ENCODE results near the gene SAV1. TPM values are rescaled to one million over a fixed set of nuclear protein-coding genes. Genes with fewer than 3 reads are reported as not detected.

The SAV1 gene
- total and polyA plus RNA-seq, 10 of the 15 experiments (the other 5 are each of a cell fraction or from before 2014, with no cell fraction given): 10.1 to 29.1 (median 20.4) TPM

DNA sequence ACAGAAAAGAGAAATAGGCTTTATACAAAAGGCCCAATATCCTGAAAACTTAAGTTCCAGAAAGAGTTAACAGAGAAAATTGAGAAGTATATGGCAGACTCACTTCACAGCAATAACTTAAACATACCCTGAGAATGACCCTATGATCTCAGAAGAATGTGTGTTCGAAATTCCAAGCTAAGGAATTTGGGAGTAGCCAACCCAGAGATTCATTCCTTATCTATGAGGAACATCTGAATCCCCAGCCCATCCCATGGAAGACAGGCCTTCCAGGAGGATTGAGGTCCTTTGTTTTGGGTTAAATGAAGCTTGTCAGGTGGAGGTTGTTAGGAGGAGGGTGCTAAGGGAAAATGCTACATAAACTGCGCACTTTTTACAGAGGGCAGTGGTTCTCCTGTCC is 7.5 kb upstream of the SAV1 start:
- Histone ChIP-seq H3K27me3 (replicated peaks in 1 of 2; ENCODE audit: control insufficient read depth in 2 of 2, insufficient read depth in 2 of 2, low read length in 1 of 2) (no peaks in the 10 kb centered on the region), H3K4me1 (ENCODE audit: control insufficient read depth, insufficient read depth, low read length) (peaks cover 20% of the 10 kb centered on the region), H3K36me3 (ENCODE audit: control insufficient read depth in 2 of 2, insufficient read depth in 2 of 2, low read length in 1 of 2) (no peaks in the 10 kb centered on the region), H2AFZ (ENCODE audit: control insufficient read depth, low read depth, low read length) (no peak overlapping the region), H3K9me3 (replicated peaks; ENCODE audit: control insufficient read depth, insufficient read depth, low read length) (no peaks in the 10 kb centered on the region), H3K79me2 (ENCODE audit: control insufficient read depth, insufficient read depth, low read length) (no peaks in the 10 kb centered on the region), H4K20me1 (ENCODE audit: control insufficient read depth, insufficient read depth) (no peaks in the 10 kb centered on the region), H3K9ac (ENCODE audit: control insufficient read depth, insufficient read depth, low read length) (no peak overlapping the region), H3K4me3 (no peak overlapping the region), H3K27ac (ENCODE audit: control insufficient read depth, insufficient read depth) (no peak overlapping the region), H3K4me2 (ENCODE audit: control insufficient read depth, insufficient read depth) (no peak overlapping the region)
- POLR2A ChIA-PET: interaction anchor here (1.1 kb wide), 1 partner anchor 19 kb away, joined by 4 read pairs; no protein-coding TSS in a partner anchor
- TF ChIP-seq DPF2 (IDR thresholded peaks at IDR 0.05): no peak
- no peak for TF ChIP-seq BCL11A (IDR thresholded peaks at IDR 0.05; ENCODE audit: low read depth, low read length)
- TF ChIP-seq, protein P1, sequence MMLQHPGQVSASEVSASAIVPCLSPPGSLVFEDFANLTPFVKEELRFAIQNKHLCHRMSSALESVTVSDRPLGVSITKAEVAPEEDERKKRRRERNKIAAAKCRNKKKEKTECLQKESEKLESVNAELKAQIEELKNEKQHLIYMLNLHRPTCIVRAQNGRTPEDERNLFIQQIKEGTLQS (IDR thresholded peaks at IDR 0.05; ENCODE audit: borderline replicate concordance, extremely low read depth, low read depth, low read length): no peak
- no peak for TF ChIP-seq SUPT20H (IDR thresholded peaks at IDR 0.05; ENCODE audit: borderline replicate concordance, control insufficient read depth, low read depth, low read length)
- no peak for TF ChIP-seq PAX5 (IDR thresholded peaks at IDR 0.05; ENCODE audit: borderline replicate concordance, low read depth, low read length)
- no peak for TF ChIP-seq SMAD1 (IDR thresholded peaks at IDR 0.05; ENCODE audit: low read depth, partially characterized antibody)
- no peak for TF ChIP-seq CHD4 (IDR thresholded peaks at IDR 0.05)
- TF ChIP-seq, protein P2, sequence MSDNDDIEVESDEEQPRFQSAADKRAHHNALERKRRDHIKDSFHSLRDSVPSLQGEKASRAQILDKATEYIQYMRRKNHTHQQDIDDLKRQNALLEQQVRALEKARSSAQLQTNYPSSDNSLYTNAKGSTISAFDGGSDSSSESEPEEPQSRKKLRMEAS (IDR thresholded peaks at IDR 0.05; ENCODE audit: low read depth, low read length): no peak
- TF ChIP-seq SREBF1 (IDR thresholded peaks at IDR 0.05; ENCODE audit: low read length): no peak
- TF ChIP-seq SPI1 (IDR thresholded peaks at IDR 0.05; ENCODE audit: borderline replicate concordance, insufficient read depth, low read depth, low read length): no peak
- TF ChIP-seq KDM1A (IDR thresholded peaks at IDR 0.05; ENCODE audit: borderline replicate concordance): no peak
- TF ChIP-seq, protein P3, sequence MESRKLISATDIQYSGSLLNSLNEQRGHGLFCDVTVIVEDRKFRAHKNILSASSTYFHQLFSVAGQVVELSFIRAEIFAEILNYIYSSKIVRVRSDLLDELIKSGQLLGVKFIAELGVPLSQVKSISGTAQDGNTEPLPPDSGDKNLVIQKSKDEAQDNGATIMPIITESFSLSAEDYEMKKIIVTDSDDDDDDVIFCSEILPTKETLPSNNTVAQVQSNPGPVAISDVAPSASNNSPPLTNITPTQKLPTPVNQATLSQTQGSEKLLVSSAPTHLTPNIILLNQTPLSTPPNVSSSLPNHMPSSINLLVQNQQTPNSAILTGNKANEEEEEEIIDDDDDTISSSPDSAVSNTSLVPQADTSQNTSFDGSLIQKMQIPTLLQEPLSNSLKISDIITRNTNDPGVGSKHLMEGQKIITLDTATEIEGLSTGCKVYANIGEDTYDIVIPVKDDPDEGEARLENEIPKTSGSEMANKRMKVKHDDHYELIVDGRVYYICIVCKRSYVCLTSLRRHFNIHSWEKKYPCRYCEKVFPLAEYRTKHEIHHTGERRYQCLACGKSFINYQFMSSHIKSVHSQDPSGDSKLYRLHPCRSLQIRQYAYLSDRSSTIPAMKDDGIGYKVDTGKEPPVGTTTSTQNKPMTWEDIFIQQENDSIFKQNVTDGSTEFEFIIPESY (IDR thresholded peaks at IDR 0.05): no peak
- TF ChIP-seq ETV6 (conservative IDR thresholded peaks at IDR 0.05 in 1 of 2, IDR thresholded peaks at IDR 0.05 in 1 of 2; ENCODE audit: borderline replicate concordance in 1 of 2, low read depth in 1 of 2): no peak
- TF ChIP-seq IKZF1 (conservative IDR thresholded peaks at IDR 0.05): no peak
- no peak for TF ChIP-seq BHLHE40 (IDR thresholded peaks at IDR 0.05; ENCODE audit: borderline replicate concordance in 1 of 2, low read depth in 2 of 2, low read length in 1 of 2)
- TF ChIP-seq E2F4 (IDR thresholded peaks at IDR 0.05; ENCODE audit: low read depth, low read length): no peak
- no peak for TF ChIP-seq ZNF217 (IDR thresholded peaks at IDR 0.05)
- no peak for TF ChIP-seq GABPA (IDR thresholded peaks at IDR 0.05; ENCODE audit: low read depth)
- TF ChIP-seq NR2C2 (IDR thresholded peaks at IDR 0.05; ENCODE audit: borderline replicate concordance, control insufficient read depth, insufficient read length, low read depth): no peak
- FAIRE-seq (no peak), ATAC-seq (no peak), DNase-seq (ENCODE audit: low read depth, low spot score) (no peak)
- RAD21 ChIA-PET (ENCODE audit: unreplicated experiment): interaction anchor here (0.6 to 0.8 kb wide), 2 partner anchors 35 to 61 kb away, joined by 3 to 4 read pairs; no protein-coding TSS in a partner anchor
- 71% methylated on average over 2 of the region's 2 CpGs for WGBS (ENCODE audit: insufficient coverage, insufficient replicate concordance, low lambda C conversion rate, missing lambda C conversion rate)
- intact Hi-C loops (cut with micrococcal nuclease; ENCODE audit: unreplicated experiment): no loop called here
- SMC1A ChIA-PET (ENCODE audit: uncharacterized antibody, unreplicated experiment): no interaction called here
- in situ Hi-C loops (cut with MboI): no loop called here
- CTCF ChIA-PET: interaction anchor here (0.6 kb wide), 1 partner anchor 148 kb away, joined by 3 read pairs; no protein-coding TSS in a partner anchor
- BruUV-seq (replicated peaks): no TSS peak

Measured in GM12878 (cell line).